KMS-11 (cell line): Measurements from ENCODE around the gene HES6.

Experiments used
- H2AFZ ChIP-seq: fragments of 200-600 bp; sonication (generic); 2 replicates; pipeline ENCODE4 v1.6.1; 2016; ENCODE audit warnings: antibody characterized with exemption, mixed run types, low read depth
- H3K27ac ChIP-seq: fragments of 200-600 bp; sonication (generic); 2 replicates; pipeline ENCODE4 v1.6.1; 2016; ENCODE audit warnings: mild to moderate bottlenecking, mixed run types
- H3K27me3 ChIP-seq: fragments of 200-600 bp; sonication (generic); 2 replicates; pipeline ENCODE4 v1.6.1; 2017; ENCODE audit warnings: mild to moderate bottlenecking, low read depth, mixed run types, moderate library complexity; ENCODE audit not compliant: insufficient read depth
- H3K36me3 ChIP-seq: fragments of 200-600 bp; sonication (generic); 2 replicates; pipeline ENCODE4 v1.6.1; 2017; ENCODE audit warnings: mild to moderate bottlenecking, mixed run types; ENCODE audit not compliant: insufficient read depth
- H3K4me1 ChIP-seq: fragments of 200-600 bp; sonication (generic); 2 replicates; pipeline ENCODE4 v1.6.1; 2016; ENCODE audit warnings: mild to moderate bottlenecking, low read depth, mixed run types; ENCODE audit not compliant: poor library complexity, severe bottlenecking
- H3K4me2 ChIP-seq: fragments of 200-600 bp; sonication (generic); 2 replicates; pipeline ENCODE4 v1.7.0; 2016; ENCODE audit warnings: mild to moderate bottlenecking, mixed run types
- H3K4me3 ChIP-seq: fragments of 200-600 bp; sonication (generic); IDR thresholded peaks from 2 replicates; pipeline ENCODE4 v1.6.1; 2017; ENCODE audit warnings: low read depth, low read length, mixed read lengths; ENCODE audit not compliant: insufficient read depth
- H3K79me2 ChIP-seq: fragments of 200-600 bp; sonication (generic); 2 replicates; pipeline ENCODE4 v1.6.1; 2016; ENCODE audit warnings: low read depth, mixed run types; ENCODE audit not compliant: insufficient read depth
- H3K9ac ChIP-seq: fragments of 200-600 bp; sonication (generic); 2 replicates; pipeline ENCODE4 v1.6.1; 2016; ENCODE audit warnings: mild to moderate bottlenecking, mixed run types
- H4K20me1 ChIP-seq: fragments of 200-600 bp; sonication (generic); 2 replicates; pipeline ENCODE4 v1.6.1; 2016; ENCODE audit warnings: mild to moderate bottlenecking, mixed run types; ENCODE audit not compliant: insufficient read depth
- CTCF ChIP-seq: fragments of 200-600 bp; sonication (generic); conservative IDR thresholded peaks from 2 replicates; pipeline ENCODE4 v1.6.1; 2017; ENCODE audit warnings: low read depth, mild to moderate bottlenecking, antibody characterized with exemption, low read length, moderate library complexity, mixed read lengths

Gene HES6

GRCh38 chr2:238256594-238257104 lies 16.8 kb upstream of the HES6 start:
- Histone ChIP-seq H3K4me2 (peak overlapping the region; percentile 13; the same call in 1 of the 2 replicates), H3K9ac (no peak overlapping the region)

GRCh38 chr2:238256111-238256510 lies 16.3 kb upstream of the HES6 start:
- Histone ChIP-seq H3K4me1 (peaks cover 54% of the 10 kb centered on the region), H4K20me1 (no peaks in the 10 kb centered on the region), H2AFZ (no peak overlapping the region), H3K4me3 (no peak overlapping the region), H3K27me3 (no peaks in the 10 kb centered on the region), H3K4me2 (no peak overlapping the region), H3K79me2 (no peaks in the 10 kb centered on the region), H3K9ac (no peak overlapping the region), H3K27ac (no peak overlapping the region), H3K36me3 (no peaks in the 10 kb centered on the region)
- no peak for TF ChIP-seq CTCF

More at GRCh38 chr2:238256594-238257104, 16.8 kb upstream of the HES6 start:
- no peaks in the 10 kb centered on the region for H4K20me1 ChIP-seq
- H3K27ac ChIP-seq: no peak overlapping the region
- H3K4me1 ChIP-seq: peaks cover 60% of the 10 kb centered on the region
- H3K27me3 ChIP-seq: no peaks in the 10 kb centered on the region
- no peaks in the 10 kb centered on the region for H3K36me3 ChIP-seq
- H3K4me3 ChIP-seq: no peak overlapping the region
- no peaks in the 10 kb centered on the region for H3K79me2 ChIP-seq
- peak; percentile 93 for TF ChIP-seq CTCF
- no peak overlapping the region for H2AFZ ChIP-seq

- peaks cover 50% of the 10 kb centered on the region for H3K4me1 ChIP-seq
- H3K79me2 ChIP-seq: no peaks in the 10 kb centered on the region
- H3K4me3 ChIP-seq: no peak overlapping the region
- no peak overlapping the region for H3K4me2 ChIP-seq
- no peaks in the 10 kb centered on the region for H3K27me3 ChIP-seq
- H3K27ac ChIP-seq: no peak overlapping the region
- no peak overlapping the region for H2AFZ ChIP-seq
- TF ChIP-seq CTCF: no peak
- no peaks in the 10 kb centered on the region for H3K36me3 ChIP-seq
- H4K20me1 ChIP-seq: no peaks in the 10 kb centered on the region
- no peak overlapping the region for H3K9ac ChIP-seq
These were observed 15.8 kb upstream of the HES6 start for GRCh38 chr2:238255636-238256035.

- H3K27ac ChIP-seq: no peak overlapping the region
- H3K9ac ChIP-seq: no peak overlapping the region
- no peak for TF ChIP-seq CTCF
- no peaks in the 10 kb centered on the region for H3K79me2 ChIP-seq
- no peak overlapping the region for H3K4me3 ChIP-seq
- peaks cover 45% of the 10 kb centered on the region for H3K4me1 ChIP-seq
- H2AFZ ChIP-seq: no peak overlapping the region
- no peak overlapping the region for H3K4me2 ChIP-seq
- no peaks in the 10 kb centered on the region for H4K20me1 ChIP-seq
- H3K27me3 ChIP-seq: no peaks in the 10 kb centered on the region
- no peaks in the 10 kb centered on the region for H3K36me3 ChIP-seq
These were observed 15.3 kb upstream of the HES6 start for GRCh38 chr2:238255151-238255551.
